Stimulated activated CD8-positive, alpha-beta memory T cell treated with anti-CD3 and anti-CD28 coated beads, Interleukin-4, amount 100 ng/mL, for 1 hour (primary cell): ENCODE results near the gene PROK1.
"Not testable (repeated sequence)": the region's sequence is repeated elsewhere in the genome, so short reads cannot be mapped to it uniquely, and the experiment has no call there.

Source experiments
- DNase-seq, 2 donors: peaks; one replicate each; pipeline ENCODE4 v3.0.0-alpha.2; 2020; ENCODE audit warnings: low read depth in 2 of 2, low spot score in 1 of 2

The PROK1 gene

GRCh38 chr1:110433213-110433612, 17.7 kb upstream of the PROK1 start:
- no peak for DNase-seq

DNA sequence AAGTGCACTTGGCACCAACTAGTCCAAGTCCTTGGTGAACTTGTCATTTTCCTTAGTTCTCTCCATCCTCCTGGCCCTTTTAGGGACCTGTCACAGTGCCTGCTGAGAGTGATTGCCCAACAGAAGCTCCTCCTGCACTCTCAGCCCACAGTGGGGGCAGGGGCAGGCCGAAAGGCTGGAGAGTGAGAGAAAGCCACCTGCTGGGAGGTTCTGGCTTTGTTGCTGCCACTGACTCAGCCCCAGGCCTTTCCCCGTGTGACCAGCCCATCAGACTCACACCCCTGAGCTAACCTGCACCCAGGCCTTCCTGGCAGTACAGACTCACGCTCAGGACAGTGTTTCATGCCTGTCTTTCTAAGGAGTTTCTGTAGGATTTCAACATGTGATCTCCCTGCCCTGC, 17.1 kb upstream of the PROK1 start:
- no peak for DNase-seq

DNA sequence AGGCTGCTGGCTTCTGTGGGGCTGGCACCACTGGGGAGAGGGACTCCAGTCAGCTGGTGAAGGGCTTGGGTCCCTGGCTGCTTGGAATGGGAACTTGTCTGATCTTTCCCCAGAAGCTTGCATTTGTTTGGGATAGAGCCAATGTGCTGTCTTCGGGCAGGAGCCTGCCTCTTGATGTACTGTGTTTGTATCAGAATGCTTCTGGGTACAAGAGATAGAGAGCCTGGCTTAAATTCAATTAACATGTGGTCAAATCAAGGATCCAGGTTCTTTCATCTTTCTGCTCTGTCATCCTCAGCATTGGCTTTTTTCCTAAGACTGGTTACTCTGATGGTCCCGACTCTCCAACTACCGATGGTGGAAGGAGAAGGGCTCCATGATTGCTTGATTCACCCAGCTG, 16.0 kb upstream of the PROK1 start:
- DNase-seq, result no peak

DNA sequence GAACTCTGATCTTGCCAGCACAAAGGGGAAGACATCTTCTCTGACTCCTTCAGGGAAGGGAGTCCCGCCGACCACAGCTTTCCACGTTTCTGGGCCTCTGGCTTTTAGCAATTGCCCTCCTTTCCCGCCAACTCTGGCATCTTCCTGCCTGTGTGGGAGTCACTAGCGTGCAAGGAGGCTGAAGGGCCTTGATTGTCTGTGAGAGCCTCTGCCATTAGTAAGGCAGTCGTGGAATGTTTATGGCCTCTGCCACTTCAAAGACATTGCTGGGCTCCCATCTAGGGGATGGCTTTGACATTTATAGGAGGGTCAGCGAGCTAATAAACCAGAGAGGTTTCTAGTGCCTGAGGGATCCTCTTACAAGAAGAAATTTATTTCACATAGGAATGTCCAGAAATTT, 14.3 kb upstream of the PROK1 start:
- no peak for DNase-seq

GRCh38 chr1:110437645-110438299, 13.2 kb upstream of the PROK1 start:
- DNase-seq, result not testable (repeated sequence)

DNA sequence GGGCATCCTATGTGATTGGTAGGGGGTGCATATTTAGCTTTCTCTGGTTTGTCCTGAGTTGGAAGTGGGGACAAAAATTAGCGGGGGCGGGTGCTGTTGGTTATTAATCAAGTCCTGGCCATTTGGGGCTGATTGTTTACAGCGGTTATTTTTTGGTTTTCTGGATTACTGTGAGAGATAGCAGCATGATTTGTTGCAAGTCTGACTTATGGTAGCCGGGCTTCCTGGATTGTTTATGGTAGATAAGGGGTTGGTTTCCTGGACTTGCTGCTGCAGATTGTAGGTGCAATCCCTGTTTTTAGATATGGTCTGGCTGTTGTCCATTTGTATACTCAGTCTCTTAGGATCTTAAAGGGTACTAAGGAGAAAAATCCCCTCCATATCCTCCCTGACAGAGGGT, 12.1 kb upstream of the PROK1 start:
- no peak for DNase-seq

DNA sequence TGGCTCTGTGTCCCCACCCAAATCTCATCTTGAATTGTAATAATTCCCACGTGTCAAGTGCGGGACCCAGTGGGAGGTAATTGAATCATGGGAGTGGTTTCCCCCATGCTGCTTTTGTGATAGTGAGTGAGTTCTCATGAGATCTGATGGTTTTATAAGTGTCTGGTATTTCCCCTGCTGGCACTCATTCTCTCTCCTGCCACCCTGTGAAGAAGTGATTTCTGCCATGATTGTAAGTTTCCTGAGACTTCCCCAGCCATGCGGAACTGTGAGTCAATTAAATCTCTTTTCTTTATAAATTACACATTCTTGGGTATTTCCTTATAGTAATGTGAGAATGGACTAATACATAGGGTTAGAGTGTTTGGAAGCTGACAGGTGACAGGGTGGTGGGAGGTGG, 11.1 kb upstream of the PROK1 start:
- DNase-seq, result not testable (repeated sequence)

DNA sequence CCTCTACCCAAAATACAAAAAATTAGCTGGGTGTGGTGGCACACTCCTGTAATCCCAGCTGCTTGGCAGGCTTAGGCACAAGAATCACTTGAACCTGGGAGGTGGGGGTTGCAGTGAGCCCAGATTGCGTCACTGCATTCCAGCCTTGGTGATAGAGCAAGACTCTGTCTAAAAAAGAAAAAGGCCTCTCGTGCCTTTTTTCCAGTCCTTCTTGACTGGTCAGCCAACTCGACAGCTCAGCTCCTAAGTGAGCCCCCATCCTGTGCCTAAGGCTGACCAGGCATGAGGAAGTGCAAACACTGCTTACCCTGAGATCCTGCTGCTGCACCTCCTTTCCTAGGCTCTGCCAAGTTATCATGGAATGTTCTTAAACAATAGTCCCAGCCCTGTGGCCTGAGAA, 10.1 kb upstream of the PROK1 start:
- DNase-seq, result no peak

DNA sequence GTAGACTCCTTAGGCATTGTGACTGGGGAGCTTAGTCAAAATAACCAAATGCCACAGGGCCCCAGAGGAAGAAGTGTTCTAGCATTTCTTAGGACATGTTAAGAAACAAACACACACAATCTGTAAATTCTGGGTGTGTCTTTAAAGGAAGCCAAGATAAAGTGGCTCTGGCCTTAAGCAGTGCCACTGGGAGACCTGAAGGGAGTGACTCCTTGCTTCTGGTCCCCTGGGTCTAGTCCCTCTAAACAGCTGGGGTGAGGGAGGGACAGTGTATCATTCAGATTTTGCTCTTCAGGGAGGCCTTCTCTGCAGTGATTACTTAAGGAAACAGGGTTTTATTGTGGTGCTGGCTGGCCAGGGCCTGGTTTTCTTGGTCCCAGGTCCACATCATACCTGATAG, 9.1 kb upstream of the PROK1 start:
- no peak for DNase-seq

GRCh38 chr1:110443451-110443850, 7.5 kb upstream of the PROK1 start:
- no peak for DNase-seq

GRCh38 chr1:110444561-110444960, 6.4 kb upstream of the PROK1 start:
- DNase-seq, result no peak

DNA sequence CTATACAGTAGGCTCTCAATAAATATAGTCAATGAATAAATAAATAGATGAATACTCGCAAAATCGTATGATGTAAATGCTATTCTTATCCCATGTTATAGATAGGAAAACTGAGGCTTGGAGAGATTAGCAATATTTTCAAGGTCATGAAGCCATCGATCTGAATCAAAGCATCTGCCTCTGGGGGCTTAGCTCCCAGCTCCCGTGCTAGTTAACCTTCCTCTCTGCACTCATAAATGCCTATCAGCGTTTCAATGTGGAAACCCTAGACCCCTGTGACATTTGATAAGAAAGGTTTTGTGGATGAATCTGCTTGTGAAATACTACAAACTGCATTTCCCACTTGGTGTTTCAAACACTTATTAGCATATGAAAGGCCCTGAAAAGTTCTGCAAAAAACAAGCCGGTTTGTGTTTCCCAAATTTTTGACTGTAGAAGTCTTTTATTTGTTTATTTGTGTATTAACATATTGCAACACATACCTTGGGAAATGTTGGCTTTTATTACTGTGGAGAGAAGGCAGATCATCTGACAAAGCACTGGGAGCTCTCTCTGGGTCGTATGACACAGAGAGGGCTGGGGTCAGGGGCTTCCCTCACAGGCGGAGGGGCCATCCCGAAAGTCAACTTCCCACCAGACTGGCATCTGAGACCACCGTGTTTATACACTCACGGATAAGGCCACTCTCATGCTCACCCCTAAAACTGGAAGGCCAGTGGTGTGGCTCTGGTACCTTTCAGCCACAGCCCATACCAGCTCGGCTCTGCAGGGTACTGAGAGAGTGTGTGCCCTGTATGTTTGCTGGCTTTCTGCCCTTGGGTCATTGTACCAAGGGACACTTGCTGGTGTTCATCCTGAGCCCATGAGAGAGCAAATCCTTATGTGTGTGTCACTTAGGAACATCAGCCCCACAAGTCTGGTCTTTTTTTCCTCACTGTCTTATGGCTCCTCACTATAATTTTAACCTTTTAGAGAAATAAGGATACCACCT, 993 bp upstream of the PROK1 start:
- no peak for DNase-seq

- no peak for DNase-seq
Measured at GRCh38 chr1:110452330-110452729, 1.4 kb downstream of the PROK1 start.

DNA sequence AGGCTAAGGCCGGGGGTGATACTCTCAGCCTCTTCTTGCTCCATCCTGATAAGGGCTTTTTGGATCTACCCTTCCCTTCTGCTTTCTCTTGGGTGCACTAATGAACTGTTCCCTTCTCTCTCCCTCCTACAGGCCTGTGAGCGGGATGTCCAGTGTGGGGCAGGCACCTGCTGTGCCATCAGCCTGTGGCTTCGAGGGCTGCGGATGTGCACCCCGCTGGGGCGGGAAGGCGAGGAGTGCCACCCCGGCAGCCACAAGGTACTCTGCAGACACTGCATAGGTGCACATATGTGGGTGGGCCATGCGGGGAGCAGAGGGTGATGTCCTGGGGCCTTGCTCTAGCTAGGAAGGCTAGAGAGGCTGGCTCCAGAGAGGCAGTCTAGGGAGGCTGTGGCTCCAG, 2.9 kb downstream of the PROK1 start:
- no peak for DNase-seq

- DNase-seq, result no peak
Measured at GRCh38 chr1:110454328-110454727, 3.4 kb downstream of the PROK1 start.

DNA sequence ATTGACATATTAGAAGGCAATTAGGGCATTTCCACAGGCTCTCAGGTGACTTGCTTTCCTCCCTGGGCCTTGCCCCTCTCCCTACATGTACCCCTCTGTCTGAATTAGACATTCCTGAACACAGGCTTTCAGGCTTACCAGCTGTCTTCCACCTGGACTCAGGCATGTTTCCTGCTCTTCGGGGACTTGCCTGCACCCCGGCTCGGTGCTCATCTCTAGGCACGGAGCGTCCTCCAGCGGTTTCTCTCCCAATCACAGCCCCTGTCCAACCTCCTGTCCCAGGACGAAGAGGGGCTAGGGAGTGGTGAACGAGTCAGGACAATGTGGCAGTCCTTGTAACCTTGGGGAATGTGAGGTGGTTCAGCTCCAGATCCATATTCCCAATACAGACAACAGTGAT, 4.2 kb downstream of the PROK1 start:
- no peak for DNase-seq

DNA sequence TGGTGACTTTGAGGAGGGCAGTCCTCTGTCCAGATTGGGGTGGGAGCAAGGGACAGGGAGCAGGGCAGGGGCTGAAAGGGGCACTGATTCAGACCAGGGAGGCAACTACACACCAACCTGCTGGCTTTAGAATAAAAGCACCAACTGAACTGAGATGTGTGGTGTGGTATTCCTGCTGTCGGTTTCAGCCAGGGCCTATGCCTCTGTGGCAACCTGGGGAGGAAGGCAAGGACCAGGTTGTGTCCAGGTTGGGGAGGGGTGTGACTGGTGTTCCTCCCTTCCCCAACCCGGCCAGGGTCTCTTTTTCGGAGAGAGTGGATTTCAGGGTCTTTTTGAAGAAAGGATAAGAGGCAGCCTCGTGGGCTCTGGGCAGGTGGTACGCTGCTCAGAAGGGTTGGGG, 6.3 kb downstream of the PROK1 start:
- DNase-seq, result no peak

GRCh38 chr1:110460253-110461220, 9.6 kb downstream of the PROK1 start:
- DNase-seq, result peak; percentile 60 to 70

DNA sequence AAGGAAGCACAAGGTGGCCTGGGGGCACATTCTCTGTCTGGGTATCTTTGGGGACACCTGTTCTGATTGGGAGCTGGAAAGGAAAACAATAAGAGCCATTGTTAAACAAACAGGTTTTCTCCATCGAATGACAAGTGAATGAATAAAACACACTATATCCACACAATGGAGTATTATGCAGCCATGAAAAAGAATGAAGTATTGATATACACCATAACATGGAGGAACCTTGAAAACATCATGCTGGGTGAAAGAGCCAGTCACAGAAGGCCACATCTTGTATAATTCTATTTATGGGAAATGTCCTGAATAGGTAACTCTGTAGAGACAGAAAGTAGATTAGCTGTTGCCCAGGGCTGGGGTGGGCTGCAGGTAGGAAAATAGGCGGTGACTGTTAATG, 11.1 kb downstream of the PROK1 start:
- no peak for DNase-seq

DNA sequence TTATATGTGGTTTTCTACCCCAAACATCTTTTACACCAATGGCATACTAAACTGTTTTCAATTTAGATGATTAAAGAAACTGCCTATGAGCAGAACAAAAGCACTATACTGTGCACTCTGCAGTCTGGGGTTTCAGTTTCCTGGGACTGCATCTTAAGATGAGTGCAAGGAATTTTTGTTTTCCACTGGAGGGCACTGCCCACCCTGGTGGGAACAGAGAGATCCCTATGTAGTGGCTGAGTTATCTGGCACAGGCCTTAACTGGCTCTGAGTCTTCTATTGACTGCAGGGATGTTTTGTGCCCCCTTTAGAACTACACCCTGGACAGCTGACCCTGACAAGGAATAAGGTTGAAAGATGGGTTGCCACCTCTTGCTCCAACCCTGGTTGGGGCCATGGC, 12.0 kb downstream of the PROK1 start:
- DNase-seq, result no peak

- no peak for DNase-seq
Measured at GRCh38 chr1:110463725-110464124, 12.8 kb downstream of the PROK1 start.
